ENCODE data around the gene CAMTA1. TPM values are rescaled to one million over a fixed set of nuclear protein-coding genes. Genes with fewer than 3 reads are reported as not detected.

Gene CAMTA1
- total and polyA plus RNA-seq, 9 of the 15 experiments (the other 6 are each of a cell fraction or from before 2014, with no cell fraction given) = 43.9 to 161 (median 65.9) TPM

DNA sequence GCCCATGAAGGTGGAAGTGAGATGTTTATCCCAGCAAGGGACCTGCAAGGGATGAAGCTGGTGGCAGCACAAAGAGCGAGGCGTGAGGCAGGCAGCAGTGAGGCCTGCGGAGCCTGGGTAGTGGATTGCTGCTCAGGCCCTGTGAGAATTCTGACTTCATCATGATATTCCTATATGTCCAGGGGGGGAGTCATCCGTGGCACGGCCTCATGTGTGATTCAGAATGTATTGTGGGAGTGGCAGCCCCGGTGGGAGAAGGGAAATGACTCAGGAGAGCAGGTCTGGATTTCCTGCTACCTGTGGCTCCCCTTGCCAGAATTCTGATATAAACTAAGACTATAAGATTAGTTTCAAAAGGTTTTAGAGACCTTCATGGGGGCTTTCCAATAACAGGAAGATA, 240.9 kb downstream of the CAMTA1 start:
- Histone ChIP-seq H3K9me3 (replicated peaks; ENCODE audit: control insufficient read depth, insufficient read depth, low read depth, low read length) (no peaks in the 10 kb centered on the region), H2AFZ (ENCODE audit: low read depth, low read length) (no peak overlapping the region), H3K4me1 (replicated peaks in 1 of 2; ENCODE audit: control insufficient read depth in 2 of 2, insufficient read depth in 2 of 2, low read length in 2 of 2) (no peaks in the 10 kb centered on the region), H3K4me3 (no peak overlapping the region), H3K4me2 (ENCODE audit: insufficient read depth, low read length) (no peak overlapping the region), H3K79me2 (ENCODE audit: control insufficient read depth, insufficient read depth, low read length) (no peaks in the 10 kb centered on the region), H4K20me1 (replicated peaks; ENCODE audit: control insufficient read depth, insufficient read depth, low read length) (no peaks in the 10 kb centered on the region), H3K9ac (ENCODE audit: insufficient read depth in 1 of 2, low read depth in 2 of 2, low read length in 2 of 2) (no peak overlapping the region), H3K27me3 (ENCODE audit: control insufficient read depth in 2 of 2, insufficient read depth in 2 of 2, low read length in 2 of 2) (peaks cover 14 to 40% of the 10 kb centered on the region in 2 experiments), H3K27ac (ENCODE audit: extremely low read depth, low read depth, low read length) (no peak overlapping the region), H3K9me1 (ENCODE audit: control insufficient read depth, insufficient read depth, low read length) (no peaks in the 10 kb centered on the region), H3K36me3 (ENCODE audit: control insufficient read depth, insufficient read depth, low read length) (no peaks in the 10 kb centered on the region)
- ATAC-seq = no peak
- ChIA-PET POLR2A (no interaction called here), CTCF (ENCODE audit: low intra/inter-chr PET ratio) (interaction anchor here (0.6 kb wide), 1 partner anchor 147 kb away, joined by 3 read pairs; no protein-coding TSS in a partner anchor)
- no peak for DNase-seq (ENCODE audit: extremely low read depth in 1 of 4, low spot score in 3 of 4)
- BruUV-seq (replicated peaks) = no TSS peak
- intact Hi-C loops (cut with micrococcal nuclease) = no loop called here
- no peak for FAIRE-seq
- in situ Hi-C loops (cut with MboI) = no loop called here
- WGBS (ENCODE audit: insufficient coverage, low coverage, missing lambda C conversion rate) = under 1% methylated on average over 6 of the region's 6 CpGs
- TF ChIP-seq, protein P1, sequence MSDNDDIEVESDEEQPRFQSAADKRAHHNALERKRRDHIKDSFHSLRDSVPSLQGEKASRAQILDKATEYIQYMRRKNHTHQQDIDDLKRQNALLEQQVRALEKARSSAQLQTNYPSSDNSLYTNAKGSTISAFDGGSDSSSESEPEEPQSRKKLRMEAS (CRISPR knock-in tag; IDR thresholded peaks at IDR 0.05) = no peak
- no peak for TF ChIP-seq SP2 (IDR thresholded peaks at IDR 0.05; ENCODE audit: extremely low read depth, low read depth, low read length, poor library complexity, severe bottlenecking)
- TF ChIP-seq, protein P2, sequence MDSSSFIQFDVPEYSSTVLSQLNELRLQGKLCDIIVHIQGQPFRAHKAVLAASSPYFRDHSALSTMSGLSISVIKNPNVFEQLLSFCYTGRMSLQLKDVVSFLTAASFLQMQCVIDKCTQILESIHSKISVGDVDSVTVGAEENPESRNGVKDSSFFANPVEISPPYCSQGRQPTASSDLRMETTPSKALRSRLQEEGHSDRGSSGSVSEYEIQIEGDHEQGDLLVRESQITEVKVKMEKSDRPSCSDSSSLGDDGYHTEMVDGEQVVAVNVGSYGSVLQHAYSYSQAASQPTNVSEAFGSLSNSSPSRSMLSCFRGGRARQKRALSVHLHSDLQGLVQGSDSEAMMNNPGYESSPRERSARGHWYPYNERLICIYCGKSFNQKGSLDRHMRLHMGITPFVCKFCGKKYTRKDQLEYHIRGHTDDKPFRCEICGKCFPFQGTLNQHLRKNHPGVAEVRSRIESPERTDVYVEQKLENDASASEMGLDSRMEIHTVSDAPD (CRISPR knock-in tag; IDR thresholded peaks at IDR 0.05) = no peak
- TF ChIP-seq HMGN3 (IDR thresholded peaks at IDR 0.05; ENCODE audit: borderline replicate concordance, extremely low read depth, insufficient read length, low read depth, low read length) = no peak
- TF ChIP-seq, protein P3, sequence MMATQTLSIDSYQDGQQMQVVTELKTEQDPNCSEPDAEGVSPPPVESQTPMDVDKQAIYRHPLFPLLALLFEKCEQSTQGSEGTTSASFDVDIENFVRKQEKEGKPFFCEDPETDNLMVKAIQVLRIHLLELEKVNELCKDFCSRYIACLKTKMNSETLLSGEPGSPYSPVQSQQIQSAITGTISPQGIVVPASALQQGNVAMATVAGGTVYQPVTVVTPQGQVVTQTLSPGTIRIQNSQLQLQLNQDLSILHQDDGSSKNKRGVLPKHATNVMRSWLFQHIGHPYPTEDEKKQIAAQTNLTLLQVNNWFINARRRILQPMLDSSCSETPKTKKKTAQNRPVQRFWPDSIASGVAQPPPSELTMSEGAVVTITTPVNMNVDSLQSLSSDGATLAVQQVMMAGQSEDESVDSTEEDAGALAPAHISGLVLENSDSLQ (IDR thresholded peaks at IDR 0.05) = no peak
- TF ChIP-seq ZBTB17 (CRISPR knock-in tag; IDR thresholded peaks at IDR 0.05) = no peak
- TF ChIP-seq, protein P4, sequence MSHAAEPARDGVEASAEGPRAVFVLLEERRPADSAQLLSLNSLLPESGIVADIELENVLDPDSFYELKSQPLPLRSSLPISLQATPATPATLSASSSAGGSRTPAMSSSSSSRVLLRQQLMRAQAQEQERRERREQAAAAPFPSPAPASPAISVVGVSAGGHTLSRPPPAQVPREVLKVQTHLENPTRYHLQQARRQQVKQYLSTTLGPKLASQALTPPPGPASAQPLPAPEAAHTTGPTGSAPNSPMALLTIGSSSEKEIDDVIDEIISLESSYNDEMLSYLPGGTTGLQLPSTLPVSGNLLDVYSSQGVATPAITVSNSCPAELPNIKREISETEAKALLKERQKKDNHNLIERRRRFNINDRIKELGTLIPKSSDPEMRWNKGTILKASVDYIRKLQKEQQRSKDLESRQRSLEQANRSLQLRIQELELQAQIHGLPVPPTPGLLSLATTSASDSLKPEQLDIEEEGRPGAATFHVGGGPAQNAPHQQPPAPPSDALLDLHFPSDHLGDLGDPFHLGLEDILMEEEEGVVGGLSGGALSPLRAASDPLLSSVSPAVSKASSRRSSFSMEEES (CRISPR knock-in tag; IDR thresholded peaks at IDR 0.05) = no peak
- TF ChIP-seq COPS2 (conservative IDR thresholded peaks at IDR 0.05) = no peak
- no peak for TF ChIP-seq TCF7 (IDR thresholded peaks at IDR 0.05; ENCODE audit: borderline replicate concordance)
- no peak for TF ChIP-seq SMARCC2 (IDR thresholded peaks at IDR 0.05; ENCODE audit: low read depth)
- TF ChIP-seq, protein P5, sequence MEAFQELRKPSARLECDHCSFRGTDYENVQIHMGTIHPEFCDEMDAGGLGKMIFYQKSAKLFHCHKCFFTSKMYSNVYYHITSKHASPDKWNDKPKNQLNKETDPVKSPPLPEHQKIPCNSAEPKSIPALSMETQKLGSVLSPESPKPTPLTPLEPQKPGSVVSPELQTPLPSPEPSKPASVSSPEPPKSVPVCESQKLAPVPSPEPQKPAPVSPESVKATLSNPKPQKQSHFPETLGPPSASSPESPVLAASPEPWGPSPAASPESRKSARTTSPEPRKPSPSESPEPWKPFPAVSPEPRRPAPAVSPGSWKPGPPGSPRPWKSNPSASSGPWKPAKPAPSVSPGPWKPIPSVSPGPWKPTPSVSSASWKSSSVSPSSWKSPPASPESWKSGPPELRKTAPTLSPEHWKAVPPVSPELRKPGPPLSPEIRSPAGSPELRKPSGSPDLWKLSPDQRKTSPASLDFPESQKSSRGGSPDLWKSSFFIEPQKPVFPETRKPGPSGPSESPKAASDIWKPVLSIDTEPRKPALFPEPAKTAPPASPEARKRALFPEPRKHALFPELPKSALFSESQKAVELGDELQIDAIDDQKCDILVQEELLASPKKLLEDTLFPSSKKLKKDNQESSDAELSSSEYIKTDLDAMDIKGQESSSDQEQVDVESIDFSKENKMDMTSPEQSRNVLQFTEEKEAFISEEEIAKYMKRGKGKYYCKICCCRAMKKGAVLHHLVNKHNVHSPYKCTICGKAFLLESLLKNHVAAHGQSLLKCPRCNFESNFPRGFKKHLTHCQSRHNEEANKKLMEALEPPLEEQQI (IDR thresholded peaks at IDR 0.05) = no peak
- no peak for TF ChIP-seq ZNF644 (tag; IDR thresholded peaks at IDR 0.05; ENCODE audit: low read depth)
